DND-41 (cell line): Measurements from ENCODE around the gene FITM1.

Experiments
- CTCF ChIP-seq: IDR thresholded peaks from 2 replicates; pipeline ENCODE4 v1.5.1; 2012; ENCODE audit warnings: borderline replicate concordance, low read length, moderate library complexity, mild to moderate bottlenecking; ENCODE audit not compliant: poor library complexity, severe bottlenecking; ENCODE audit errors: extremely low read depth
- EZH2 ChIP-seq: IDR thresholded peaks from 3 replicates; pipeline ENCODE4 v1.6.1; 2012; ENCODE audit warnings: borderline replicate concordance, low read depth, mild to moderate bottlenecking, moderate library complexity, low read length, inconsistent platforms; ENCODE audit not compliant: severe bottlenecking

- TF ChIP-seq CTCF (no peak), EZH2 (no peak)
Observed at GRCh38 chr14:24086193-24086955, 44.1 kb upstream of the FITM1 start.
